HL-60/S4 (cell line): ENCODE data around the gene ING4.

Source experiments
- in situ Hi-C: fragments of 300-500 bp; cut with MboI; formaldehyde crosslinking; loops from 2 replicates; pipeline ENCODE4 v1.14.3; 2022; ENCODE audit warnings: low sequenced_read_pairs

ING4 gene

DNA sequence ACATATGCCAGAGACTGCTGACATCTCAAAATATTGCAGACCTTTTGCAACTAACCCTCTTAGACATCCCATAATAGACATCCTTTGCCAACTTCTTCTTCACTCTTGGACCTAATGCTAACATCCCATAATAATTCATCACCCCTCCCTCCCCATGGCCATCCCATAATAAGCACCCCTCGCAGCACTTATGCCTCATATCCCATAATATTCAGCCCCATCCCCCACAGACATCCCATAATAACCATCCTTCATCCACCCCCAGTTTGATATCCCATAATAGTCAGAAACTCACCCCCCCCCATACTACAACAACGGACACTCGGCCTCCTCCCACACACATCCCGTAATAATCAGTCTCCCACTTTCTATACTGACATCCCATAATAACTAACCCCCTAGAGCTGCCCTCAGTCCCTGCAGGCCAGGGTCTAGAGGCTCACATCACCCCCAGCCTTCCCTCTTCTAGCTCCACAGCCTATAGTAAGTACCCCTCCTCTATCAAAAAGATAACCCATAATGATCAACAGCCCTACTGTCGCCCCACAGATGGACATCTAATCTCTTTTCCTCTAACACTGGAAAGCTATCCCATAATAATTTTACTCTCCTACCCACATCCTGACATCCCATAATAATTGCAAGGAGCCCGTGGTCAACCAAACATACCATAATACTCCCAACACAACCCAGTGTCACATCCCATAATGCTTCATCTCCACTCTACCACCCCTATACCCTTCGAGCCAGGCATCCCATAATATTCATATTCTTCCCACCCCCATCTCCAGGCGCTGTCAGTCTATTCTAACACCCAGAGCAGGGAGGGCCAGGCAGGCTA lies 54.9 kb downstream of the ING4 start:
- in situ Hi-C loops: no loop called here

DNA sequence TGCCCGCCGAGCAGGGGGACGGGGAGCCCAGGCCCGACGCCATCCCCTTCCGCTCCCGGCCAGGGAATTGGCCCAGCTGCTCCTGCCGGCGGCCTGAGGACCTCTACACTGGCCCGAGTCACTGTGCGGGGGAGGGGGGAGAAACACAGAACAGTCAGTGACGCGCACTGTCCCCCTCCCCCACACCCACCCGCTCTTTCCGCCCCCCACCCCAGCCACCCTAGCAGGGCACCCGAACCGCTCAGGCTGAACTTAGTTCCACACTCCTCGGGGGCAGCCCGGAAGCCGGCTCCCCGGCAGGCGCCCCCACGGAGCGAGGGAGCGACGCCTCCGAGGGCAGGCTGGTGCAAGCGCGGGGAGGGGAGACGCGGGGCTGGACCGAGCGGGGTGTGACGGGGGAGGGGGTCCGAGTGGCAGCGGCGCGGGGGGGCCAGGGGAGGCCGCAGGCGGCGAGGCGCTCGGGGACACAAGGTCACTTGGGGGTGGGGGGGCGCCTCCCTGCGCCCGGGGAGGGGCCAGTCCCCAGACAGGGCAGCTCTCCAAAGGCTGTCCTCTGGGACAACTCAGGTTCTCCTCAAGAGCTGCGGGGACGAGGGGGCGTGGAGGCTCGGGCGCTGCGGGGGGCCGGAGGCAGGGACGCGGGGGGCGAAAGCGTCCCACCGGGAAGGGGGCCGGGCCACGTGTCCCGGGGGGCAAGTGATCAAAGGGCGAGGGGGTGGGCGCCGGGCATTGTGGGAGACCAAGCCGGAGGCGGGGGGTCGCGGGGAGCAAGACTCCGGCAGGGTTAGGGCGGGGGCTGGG lies 56.4 kb downstream of the ING4 start:
- in situ Hi-C loops: no loop called here

DNA sequence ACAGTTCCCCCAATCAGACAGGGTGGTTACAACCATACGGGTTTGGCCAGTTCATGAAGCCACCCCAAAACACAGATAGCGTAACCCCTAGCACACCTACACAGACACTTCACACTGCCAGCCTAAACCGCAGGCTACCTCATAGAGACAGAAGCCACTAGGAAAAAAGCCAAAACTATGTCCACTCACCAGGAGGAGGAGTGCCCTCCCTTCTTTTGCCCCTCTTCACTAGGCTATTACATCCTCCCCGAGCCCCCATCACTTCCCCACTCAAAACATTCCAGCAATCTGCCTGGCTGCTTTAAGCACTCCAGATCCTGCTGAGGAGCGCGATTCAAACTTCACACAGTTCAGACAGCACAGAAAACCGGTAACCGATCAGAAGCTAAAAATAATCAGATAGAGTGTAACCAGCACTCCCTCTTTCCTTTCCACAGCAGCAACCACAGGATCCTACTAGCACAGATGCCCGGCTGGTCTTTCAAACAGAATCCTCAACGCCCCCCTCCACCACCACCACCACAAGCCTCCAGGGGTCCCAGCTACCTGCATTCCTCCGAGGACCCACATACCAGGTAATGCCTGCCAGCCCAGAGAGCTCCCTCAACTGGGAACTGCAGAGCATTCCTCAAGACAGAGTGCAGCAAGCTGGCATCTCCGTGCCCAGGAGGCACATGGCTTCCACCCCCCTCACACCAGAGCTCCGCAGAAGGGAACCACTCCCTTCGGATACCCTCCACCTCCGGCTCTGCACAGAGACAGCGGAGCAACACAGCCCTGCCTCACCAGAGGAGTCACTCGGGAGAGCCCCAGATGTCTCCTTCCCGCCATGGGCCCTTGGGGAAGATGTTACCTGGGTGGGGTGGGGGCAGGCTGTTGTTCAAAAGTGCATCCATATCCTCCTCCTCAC lies 57.2 kb downstream of the ING4 start:
- in situ Hi-C loops: no loop called here

DNA sequence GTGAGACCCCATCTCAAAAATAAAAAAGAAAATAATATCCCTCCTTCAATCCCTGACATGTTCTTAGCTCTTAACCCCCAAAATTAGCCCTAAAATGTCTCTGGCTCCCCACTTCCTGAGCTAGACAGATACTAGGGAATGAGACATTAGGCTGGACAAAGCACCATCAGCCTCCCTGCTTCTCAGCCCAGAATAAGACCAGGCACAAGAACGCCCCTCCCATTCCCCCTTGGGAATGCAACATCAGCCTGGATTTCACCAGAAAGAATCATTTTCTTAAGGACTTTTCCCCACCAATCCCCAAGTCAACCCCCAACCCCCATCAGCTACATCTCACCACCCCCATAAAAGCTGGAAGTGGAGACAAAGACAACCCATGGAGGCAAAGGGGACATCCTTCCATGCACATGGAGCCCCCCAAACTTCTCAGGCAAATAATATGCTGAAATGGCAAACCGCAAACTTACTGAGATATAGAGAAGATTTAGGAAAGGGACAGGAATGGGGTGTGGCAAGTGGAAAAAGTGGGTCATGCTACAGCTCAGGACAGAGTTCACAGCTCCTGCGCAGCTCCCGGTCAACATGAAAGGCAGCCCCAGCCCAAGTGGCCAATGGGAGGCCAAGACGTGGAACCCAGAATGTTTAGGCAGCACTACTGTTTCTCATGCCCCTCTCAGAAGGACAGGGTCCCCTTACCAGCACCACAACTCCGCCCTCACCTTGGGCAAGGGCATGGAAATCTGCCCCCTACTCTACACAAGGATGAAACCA lies 58.5 kb downstream of the ING4 start:
- in situ Hi-C loops: no loop called here

DNA sequence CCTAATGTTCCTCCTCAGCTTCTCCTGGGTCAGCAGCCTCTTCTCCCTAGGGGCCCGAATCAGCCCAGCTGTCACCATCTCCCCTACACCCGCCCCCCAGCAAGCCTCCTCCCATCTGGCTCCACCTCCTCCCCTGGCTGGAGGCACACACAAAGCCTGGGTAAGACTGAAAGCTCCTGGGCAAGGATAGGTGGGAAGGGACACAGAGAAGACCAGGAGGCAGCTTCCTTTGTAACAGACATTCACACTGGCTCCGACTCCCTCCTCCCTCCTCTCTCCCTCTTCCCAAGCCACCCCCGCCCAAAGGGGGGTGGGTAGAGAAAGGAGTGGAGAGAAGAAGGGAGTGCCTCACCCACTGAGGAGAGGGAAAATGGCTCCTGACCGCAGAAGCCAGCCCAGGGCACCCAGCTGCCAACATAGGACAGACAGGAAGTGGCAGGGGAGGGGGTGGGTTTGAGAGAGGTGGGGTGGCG lies 59.8 kb downstream of the ING4 start:
- in situ Hi-C loops: no loop called here

DNA sequence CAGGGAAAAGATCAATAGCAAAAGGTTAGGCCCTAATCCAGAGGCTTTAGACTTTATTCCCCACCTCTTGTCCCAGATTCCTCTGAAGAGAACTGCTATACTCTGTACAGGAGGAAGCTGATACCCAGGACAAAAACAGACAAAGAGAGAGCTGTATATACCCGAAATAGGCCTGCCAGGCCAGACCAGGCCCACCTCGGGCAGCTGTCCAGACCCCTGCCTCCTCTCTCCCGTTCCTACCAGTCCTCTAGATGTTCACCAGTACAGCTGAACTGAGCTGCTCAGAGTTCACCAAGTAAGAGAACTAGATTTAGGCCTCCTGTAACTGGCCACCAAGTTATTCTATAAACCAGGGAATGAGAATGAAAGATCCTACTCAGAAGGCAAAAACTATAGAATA lies 60.4 kb downstream of the ING4 start:
- in situ Hi-C loops: no loop called here
